ENCODE measurements around the gene NDUFAF4. TPM values are rescaled to one million over a fixed set of nuclear protein-coding genes. Genes with fewer than 3 reads are reported as not detected.

NDUFAF4 gene
- total RNA-seq, 1 donor from 2014 or later = 46.9 TPM

DNA sequence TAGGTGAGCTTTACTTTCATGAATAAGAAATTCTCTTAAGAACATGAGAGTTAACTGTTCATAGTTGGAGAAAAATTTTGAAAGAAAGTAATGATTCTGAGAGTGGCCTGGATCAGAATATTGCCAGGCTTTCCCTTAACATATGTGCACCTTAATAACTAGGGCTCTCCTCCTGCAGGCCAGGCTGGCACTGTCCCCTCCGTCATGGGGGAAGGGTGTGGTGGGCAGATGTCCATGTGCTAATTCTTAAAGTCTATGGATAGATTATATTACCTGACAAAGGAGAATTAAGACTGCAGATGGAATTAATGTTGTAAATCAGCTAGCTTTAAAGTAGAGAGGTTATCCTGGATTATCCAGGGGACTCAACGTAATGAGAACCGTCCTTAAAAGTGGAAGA, 15.9 kb upstream of the NDUFAF4 start:
- H3K9me3 Mint-ChIP-seq = no peaks in the 10 kb centered on the region
- no peak overlapping the region for H3K4me3 Mint-ChIP-seq
- TF ChIP-seq CTCF (conservative IDR thresholded peaks at IDR 0.05) = no peak
- no peak for DNase-seq (ENCODE audit: low read depth, low spot score)
- H3K36me3 Mint-ChIP-seq (ENCODE audit: low read depth) = no peaks in the 10 kb centered on the region
- H3K27ac Mint-ChIP-seq (ENCODE audit: unreplicated experiment) = no peak overlapping the region
- H3K27me3 Mint-ChIP-seq (ENCODE audit: low read depth) = peaks cover 10% of the 10 kb centered on the region
- H3K4me1 Mint-ChIP-seq = no peaks in the 10 kb centered on the region

GRCh38 chr6:96911751-96912150, 14.1 kb upstream of the NDUFAF4 start:
- H3K4me1 Mint-ChIP-seq = peaks cover 5% of the 10 kb centered on the region
- no peaks in the 10 kb centered on the region for H3K9me3 Mint-ChIP-seq
- no peak overlapping the region for H3K4me3 Mint-ChIP-seq
- peaks cover 4% of the 10 kb centered on the region for H3K27me3 Mint-ChIP-seq (ENCODE audit: low read depth)
- H3K27ac Mint-ChIP-seq (ENCODE audit: unreplicated experiment) = no peak overlapping the region
- H3K36me3 Mint-ChIP-seq (ENCODE audit: low read depth) = no peaks in the 10 kb centered on the region
- TF ChIP-seq CTCF (conservative IDR thresholded peaks at IDR 0.05) = no peak
- no peak for DNase-seq (ENCODE audit: low read depth, low spot score)

- no peak overlapping the region for H3K27ac Mint-ChIP-seq (ENCODE audit: unreplicated experiment)
- no peaks in the 10 kb centered on the region for H3K36me3 Mint-ChIP-seq (ENCODE audit: low read depth)
- H3K4me3 Mint-ChIP-seq = no peak overlapping the region
- no peaks in the 10 kb centered on the region for H3K9me3 Mint-ChIP-seq
- no peak for DNase-seq (ENCODE audit: low read depth, low spot score)
- H3K4me1 Mint-ChIP-seq = peaks cover 5% of the 10 kb centered on the region
- no peak for TF ChIP-seq CTCF (conservative IDR thresholded peaks at IDR 0.05)
- peaks cover 7% of the 10 kb centered on the region for H3K27me3 Mint-ChIP-seq (ENCODE audit: low read depth)
These were observed 13.5 kb upstream of the NDUFAF4 start for GRCh38 chr6:96911171-96911570.

DNA sequence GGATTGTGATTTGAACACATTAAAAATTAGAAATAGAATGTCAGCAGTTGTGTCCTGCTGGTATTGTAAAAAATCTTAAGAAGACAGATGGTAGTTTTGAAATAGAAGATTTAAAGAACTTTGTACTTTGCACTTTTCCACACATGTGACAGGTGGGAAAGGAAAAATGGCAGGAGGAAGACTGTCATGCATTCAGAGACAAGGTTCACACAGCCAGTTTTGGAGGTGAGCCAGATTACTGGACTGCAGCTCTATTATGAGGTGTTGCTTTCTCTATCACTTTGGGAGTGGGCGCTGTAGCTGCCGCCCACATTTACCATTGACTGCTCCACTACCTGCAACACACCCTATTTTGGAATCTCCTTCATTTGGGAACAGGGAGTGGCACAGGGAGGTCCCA, 12.1 kb upstream of the NDUFAF4 start:
- Mint-ChIP-seq H3K27me3 (ENCODE audit: low read depth) (peaks cover 11% of the 10 kb centered on the region), H3K36me3 (ENCODE audit: low read depth) (no peaks in the 10 kb centered on the region), H3K4me3 (no peak overlapping the region), H3K27ac (ENCODE audit: unreplicated experiment) (no peak overlapping the region), H3K4me1 (peaks cover 5% of the 10 kb centered on the region), H3K9me3 (no peaks in the 10 kb centered on the region)
- no peak for TF ChIP-seq CTCF (conservative IDR thresholded peaks at IDR 0.05)
- DNase-seq (ENCODE audit: low read depth, low spot score) = no peak

GRCh38 chr6:96907498-96907897, 9.8 kb upstream of the NDUFAF4 start:
- no peaks in the 10 kb centered on the region for H3K36me3 Mint-ChIP-seq (ENCODE audit: low read depth)
- peaks cover 11% of the 10 kb centered on the region for H3K27me3 Mint-ChIP-seq (ENCODE audit: low read depth)
- no peaks in the 10 kb centered on the region for H3K9me3 Mint-ChIP-seq
- H3K27ac Mint-ChIP-seq (ENCODE audit: unreplicated experiment) = no peak overlapping the region
- no peak for DNase-seq (ENCODE audit: low read depth, low spot score)
- peaks cover 5% of the 10 kb centered on the region for H3K4me1 Mint-ChIP-seq
- no peak overlapping the region for H3K4me3 Mint-ChIP-seq
- TF ChIP-seq CTCF (conservative IDR thresholded peaks at IDR 0.05) = no peak

GRCh38 chr6:96900873-96901272, 3.2 kb upstream of the NDUFAF4 start:
- Mint-ChIP-seq H3K27me3 (ENCODE audit: low read depth) (peaks cover 1% of the 10 kb centered on the region), H3K4me1 (peaks cover 22% of the 10 kb centered on the region), H3K36me3 (ENCODE audit: low read depth) (peaks cover 5% of the 10 kb centered on the region), H3K9me3 (no peaks in the 10 kb centered on the region), H3K27ac (ENCODE audit: unreplicated experiment) (no peak overlapping the region), H3K4me3 (no peak overlapping the region)
- DNase-seq (ENCODE audit: low read depth, low spot score) = no peak
- TF ChIP-seq CTCF (conservative IDR thresholded peaks at IDR 0.05) = no peak

Data from neural crest cell (in vitro differentiated cells).